KOPT-K1 (cell line): Measurements from ENCODE around the gene ZBTB7B.

Experiments used
- H3K27ac ChIP-seq: fragments of 200-600 bp; sonication (generic); 2 replicates; pipeline ENCODE4 v1.5.1; 2016; ENCODE audit warnings: antibody characterized with exemption, mild to moderate bottlenecking, low read depth, low read length; ENCODE audit not compliant: poor library complexity, severe bottlenecking
- H3K36me3 ChIP-seq: fragments of 200-600 bp; sonication (generic); 2 replicates; pipeline ENCODE4 v1.5.1; 2017; ENCODE audit warnings: antibody characterized with exemption, mild to moderate bottlenecking, low read length, moderate library complexity; ENCODE audit not compliant: insufficient read depth
- H3K9me3 ChIP-seq: fragments of 200-600 bp; sonication (generic); 2 replicates; pipeline ENCODE4 v1.5.1; 2017; ENCODE audit warnings: antibody characterized with exemption, low read length, mild to moderate bottlenecking; ENCODE audit not compliant: insufficient read depth, poor library complexity, severe bottlenecking

The ZBTB7B gene

GRCh38 chr1:155011437-155012025, 8.9 kb downstream of the ZBTB7B start:
- H3K27ac ChIP-seq = no peak overlapping the region
- H3K36me3 ChIP-seq = no peaks in the 10 kb centered on the region
- H3K9me3 ChIP-seq = no peaks in the 10 kb centered on the region

GRCh38 chr1:155012026-155012546, 9.5 kb downstream of the ZBTB7B start:
- Histone ChIP-seq H3K9me3 (no peaks in the 10 kb centered on the region), H3K27ac (no peak overlapping the region), H3K36me3 (no peaks in the 10 kb centered on the region)

GRCh38 chr1:155012776-155013602, 10.4 kb downstream of the ZBTB7B start:
- no peaks in the 10 kb centered on the region for H3K36me3 ChIP-seq
- no peak overlapping the region for H3K27ac ChIP-seq
- H3K9me3 ChIP-seq = no peaks in the 10 kb centered on the region

DNA sequence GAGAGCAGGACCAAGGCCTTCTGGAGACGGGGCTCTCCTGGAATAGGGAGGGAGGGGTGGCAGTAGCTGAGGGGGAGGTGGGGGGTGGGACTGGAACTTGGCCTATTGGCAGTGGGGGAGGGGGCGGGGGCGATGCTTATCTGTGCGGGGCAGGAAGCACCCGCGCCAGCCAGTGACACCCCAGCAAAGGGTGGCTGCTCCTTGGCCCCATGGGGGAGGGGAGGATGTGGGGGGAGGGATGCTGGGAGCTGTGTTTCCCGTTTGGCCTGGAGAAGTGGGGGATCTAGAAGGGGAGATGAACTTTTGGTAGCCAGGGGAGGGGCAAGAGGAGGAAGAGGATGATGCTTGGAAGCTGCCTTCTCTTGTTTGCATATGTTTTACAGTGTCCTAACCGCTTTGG, 11.0 kb downstream of the ZBTB7B start:
- no peaks in the 10 kb centered on the region for H3K9me3 ChIP-seq
- no peaks in the 10 kb centered on the region for H3K36me3 ChIP-seq
- H3K27ac ChIP-seq = no peak overlapping the region

DNA sequence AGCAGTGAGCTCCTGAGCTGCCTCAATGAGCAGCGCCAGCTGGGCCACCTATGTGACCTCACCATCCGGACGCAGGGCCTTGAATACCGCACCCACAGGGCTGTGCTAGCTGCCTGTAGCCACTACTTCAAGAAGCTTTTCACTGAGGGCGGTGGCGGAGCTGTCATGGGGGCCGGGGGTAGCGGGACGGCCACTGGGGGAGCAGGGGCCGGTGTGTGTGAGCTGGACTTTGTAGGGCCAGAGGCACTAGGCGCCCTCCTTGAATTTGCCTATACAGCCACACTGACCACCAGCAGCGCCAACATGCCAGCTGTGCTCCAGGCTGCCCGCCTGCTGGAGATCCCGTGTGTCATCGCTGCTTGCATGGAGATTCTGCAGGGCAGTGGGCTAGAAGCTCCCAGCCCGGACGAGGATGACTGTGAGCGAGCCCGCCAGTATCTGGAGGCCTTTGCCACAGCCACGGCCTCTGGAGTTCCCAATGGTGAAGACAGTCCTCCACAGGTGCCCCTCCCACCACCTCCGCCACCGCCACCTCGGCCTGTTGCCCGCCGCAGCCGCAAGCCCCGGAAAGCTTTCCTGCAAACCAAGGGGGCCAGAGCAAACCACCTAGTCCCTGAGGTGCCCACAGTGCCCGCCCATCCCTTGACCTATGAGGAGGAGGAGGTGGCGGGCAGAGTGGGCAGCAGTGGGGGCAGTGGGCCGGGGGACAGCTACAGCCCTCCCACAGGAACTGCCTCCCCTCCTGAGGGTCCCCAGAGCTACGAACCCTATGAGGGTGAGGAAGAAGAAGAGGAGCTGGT, 12.3 kb downstream of the ZBTB7B start:
- H3K9me3 ChIP-seq = no peaks in the 10 kb centered on the region
- no peaks in the 10 kb centered on the region for H3K36me3 ChIP-seq
- no peak overlapping the region for H3K27ac ChIP-seq

DNA sequence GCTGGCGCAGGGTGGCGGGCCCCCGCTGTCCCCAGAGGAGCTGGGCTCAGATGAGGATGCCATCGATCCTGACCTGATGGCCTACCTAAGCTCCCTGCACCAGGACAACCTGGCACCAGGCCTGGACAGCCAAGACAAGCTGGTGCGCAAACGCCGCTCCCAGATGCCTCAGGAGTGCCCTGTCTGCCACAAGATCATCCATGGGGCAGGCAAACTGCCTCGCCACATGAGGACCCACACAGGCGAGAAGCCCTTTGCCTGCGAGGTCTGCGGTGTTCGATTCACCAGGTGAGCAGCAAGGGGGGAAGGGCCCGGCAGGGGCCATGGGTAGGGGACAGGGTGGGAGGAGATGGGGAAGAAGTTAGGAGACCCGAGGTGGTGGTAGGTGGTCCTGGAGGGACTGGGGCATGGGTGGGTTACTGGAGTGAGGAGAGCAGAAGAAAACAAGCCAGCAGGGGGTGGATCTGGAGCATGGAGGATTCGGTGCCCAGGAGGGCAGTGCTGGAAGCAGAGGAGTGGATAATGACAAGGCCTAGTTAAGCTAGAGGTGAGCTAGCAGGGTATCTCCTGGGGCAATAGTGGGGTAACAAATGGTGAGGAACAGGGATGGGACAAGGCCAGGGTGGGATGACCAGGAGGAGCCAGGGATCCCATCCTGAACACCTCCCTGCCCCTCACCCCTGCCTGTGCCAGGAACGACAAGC, 13.1 kb downstream of the ZBTB7B start:
- Histone ChIP-seq H3K36me3 (no peaks in the 10 kb centered on the region), H3K9me3 (no peaks in the 10 kb centered on the region), H3K27ac (no peak overlapping the region)

GRCh38 chr1:155016231-155016831, 13.7 kb downstream of the ZBTB7B start:
- Histone ChIP-seq H3K27ac (no peak overlapping the region), H3K36me3 (no peaks in the 10 kb centered on the region), H3K9me3 (no peaks in the 10 kb centered on the region)

DNA sequence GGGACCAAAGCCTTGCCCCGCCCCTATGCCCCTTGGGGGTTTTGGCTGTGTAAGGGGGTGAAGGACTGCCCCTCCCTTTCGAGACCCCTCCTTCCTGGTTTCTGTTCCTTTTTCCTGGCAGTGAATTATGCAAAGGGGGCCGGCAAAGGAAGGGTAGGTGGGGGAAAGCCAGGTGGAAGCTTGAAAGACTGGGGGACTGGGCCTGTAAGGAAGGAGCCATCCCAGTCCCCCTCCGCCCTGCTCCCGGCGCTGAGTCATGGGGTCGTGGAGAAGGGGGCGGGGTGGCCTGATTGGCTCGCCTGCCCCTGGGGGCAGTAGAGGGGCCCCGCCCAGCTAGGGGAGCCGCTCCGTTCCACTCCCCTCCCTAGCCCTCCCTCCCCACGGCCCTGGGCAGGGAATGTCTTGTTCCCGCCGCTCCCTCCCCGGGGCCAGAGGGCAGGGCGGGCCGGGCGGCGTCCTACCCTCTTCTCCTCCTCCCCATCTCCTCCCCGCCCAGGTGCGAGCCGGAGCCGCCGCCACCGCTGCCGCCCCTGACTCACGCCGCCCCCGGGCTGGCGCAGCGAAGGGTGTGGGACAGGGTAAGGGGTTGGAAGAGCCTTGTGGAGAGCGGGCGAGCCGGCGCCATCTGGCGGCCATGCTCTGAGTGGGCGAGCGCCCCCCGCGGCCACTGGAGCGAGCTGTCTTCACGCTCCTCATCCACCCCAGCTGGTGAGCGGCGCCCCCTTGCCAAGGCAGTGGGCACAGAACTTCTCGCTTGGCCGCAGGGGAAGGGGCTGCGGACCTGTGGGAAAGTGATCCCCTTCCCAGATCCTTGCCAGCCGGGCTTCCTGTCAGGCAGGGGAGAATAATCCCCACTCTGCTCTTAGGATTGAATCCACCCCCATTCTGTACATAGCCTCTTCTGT, 14.7 kb downstream of the ZBTB7B start:
- H3K9me3 ChIP-seq = no peaks in the 10 kb centered on the region
- no peak overlapping the region for H3K27ac ChIP-seq
- H3K36me3 ChIP-seq = no peaks in the 10 kb centered on the region

DNA sequence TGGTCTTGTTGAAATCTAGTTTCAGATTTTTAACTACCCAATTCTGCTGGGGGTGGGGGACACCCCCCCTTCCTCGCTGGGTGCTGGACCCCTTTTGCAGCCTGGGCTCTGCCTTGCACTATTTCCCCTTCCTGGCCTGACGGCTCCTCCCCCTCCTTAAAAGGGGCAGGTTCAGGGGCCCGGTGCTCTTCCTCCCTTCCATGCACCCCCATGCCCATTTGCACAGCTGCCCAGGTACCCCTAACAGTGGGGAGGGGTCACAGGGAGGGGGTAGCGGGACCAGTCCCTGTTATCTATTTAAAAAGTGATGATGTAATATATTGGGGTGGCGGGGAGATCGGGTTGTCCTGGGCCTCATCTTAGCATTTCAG, 15.3 kb downstream of the ZBTB7B start:
- Histone ChIP-seq H3K27ac (no peak overlapping the region), H3K36me3 (no peaks in the 10 kb centered on the region), H3K9me3 (no peaks in the 10 kb centered on the region)

GRCh38 chr1:155018617-155019348, 16.2 kb downstream of the ZBTB7B start:
- Histone ChIP-seq H3K27ac (no peak overlapping the region), H3K9me3 (no peaks in the 10 kb centered on the region), H3K36me3 (no peaks in the 10 kb centered on the region)

DNA sequence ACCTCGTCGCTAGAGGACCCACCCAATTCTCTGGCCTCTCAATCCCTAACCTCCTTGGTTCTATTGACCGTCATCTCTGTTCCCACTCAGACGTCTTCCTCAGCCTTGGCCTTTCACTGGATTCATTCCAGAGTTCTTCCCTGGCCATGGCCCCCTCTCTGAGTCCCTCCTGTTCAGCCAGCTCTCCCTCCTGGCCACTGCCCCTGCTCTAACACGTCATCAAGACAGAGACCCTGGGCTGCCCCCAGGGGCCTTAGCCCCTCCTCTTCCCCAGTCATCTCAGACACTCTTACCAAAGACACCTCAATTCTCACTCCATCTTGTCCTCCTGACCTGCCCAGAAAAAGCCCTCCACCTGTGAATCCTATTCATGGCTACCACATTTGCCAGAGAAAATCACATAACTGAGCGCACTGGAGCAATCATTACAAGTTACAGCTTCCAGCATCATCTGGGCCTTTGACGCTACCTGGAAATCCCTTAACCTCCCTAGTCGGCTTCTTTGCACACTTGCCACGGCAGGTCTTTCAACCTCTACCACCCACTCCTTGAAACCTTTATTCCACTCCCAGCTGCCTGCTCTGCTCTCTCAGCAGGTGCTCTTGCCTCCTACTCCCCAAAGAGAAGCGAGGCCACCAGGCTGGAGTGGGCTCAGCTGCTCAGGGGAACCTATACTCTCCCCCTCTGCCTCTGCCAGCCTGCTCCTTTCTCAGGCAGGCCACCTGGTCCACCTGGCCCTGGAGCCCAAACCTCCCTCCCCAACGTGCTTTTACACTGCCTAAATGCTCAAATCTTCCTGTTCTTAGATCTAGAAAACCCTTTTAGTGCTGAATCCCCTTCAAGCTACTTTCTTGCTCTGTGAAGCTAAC, 17.0 kb downstream of the ZBTB7B start:
- no peak overlapping the region for H3K27ac ChIP-seq
- no peaks in the 10 kb centered on the region for H3K36me3 ChIP-seq
- H3K9me3 ChIP-seq = no peaks in the 10 kb centered on the region

GRCh38 chr1:155022136-155022926, 19.7 kb downstream of the ZBTB7B start:
- Histone ChIP-seq H3K36me3 (no peaks in the 10 kb centered on the region), H3K9me3 (no peaks in the 10 kb centered on the region), H3K27ac (no peak overlapping the region)
